Right kidney (tissue), 9 donors: Measurements from ENCODE around the gene FAM25G.
"Not testable (repeated sequence)": the region's sequence is repeated elsewhere in the genome, so short reads cannot be mapped to it uniquely, and the experiment has no call there.

ENCODE experiments used
- DNase-seq: peaks from one replicate; pipeline ENCODE4 v3.0.0-alpha.2; 2016
- long read RNA-seq, 8 donors: transcript quantifications; one replicate each; lab custom pipeline, GENCODE V29; 2026

Gene FAM25G
- long read RNA-seq, donor 1: 0 reads
- long read RNA-seq, donor 2: 0 reads
- long read RNA-seq, donor 3: 0 reads
- long read RNA-seq, donor 4: 0 reads
- long read RNA-seq, donor 5: 0 reads
- long read RNA-seq, donor 6: 0 reads
- long read RNA-seq, donor 7: 0 reads
- long read RNA-seq, donor 8: 0 reads

GRCh38 chr10:47491600-47491999 lies at the start of gene FAM25G:
TSS of gene FAM25G (minus strand) at chr10:47491700. CDS start at chr10:47491674, 26 bp downstream.
- not testable (repeated sequence) for DNase-seq

GRCh38 chr10:47536430-47536829 lies 44.9 kb upstream of the FAM25G start:
- DNase-seq: not testable (repeated sequence)

- not testable (repeated sequence) for DNase-seq
These were observed 32.0 kb upstream of the FAM25G start, which contains the start of gene AGAP9 for GRCh38 chr10:47523475-47523874. TSS of gene AGAP9 (minus strand) at chr10:47523638. CDS start at chr10:47523526, 112 bp downstream.

- not testable (repeated sequence) for DNase-seq
These were observed 10.8 kb upstream of the FAM25G start for GRCh38 chr10:47502313-47502712.

- not testable (repeated sequence) for DNase-seq
These were observed 2.7 kb upstream of the FAM25G start for GRCh38 chr10:47494226-47494625.

GRCh38 chr10:47489630-47490029 lies 1.9 kb downstream of the FAM25G start:
- DNase-seq: not testable (repeated sequence)

- not testable (repeated sequence) for DNase-seq
These were observed 5.6 kb downstream of the FAM25G start for GRCh38 chr10:47485943-47486342.

GRCh38 chr10:47484786-47485185 lies 6.7 kb downstream of the FAM25G start:
- DNase-seq: not testable (repeated sequence)

GRCh38 chr10:47483923-47484322 lies 7.6 kb downstream of the FAM25G start, which contains the start of gene ANXA8:
TSS of gene ANXA8 (minus strand) at chr10:47484115. CDS start at chr10:47483933, 182 bp downstream.
- DNase-seq: not testable (repeated sequence)

GRCh38 chr10:47482367-47482766 lies 9.1 kb downstream of the FAM25G start:
- DNase-seq: not testable (repeated sequence)

GRCh38 chr10:47481768-47482181 lies 9.7 kb downstream of the FAM25G start:
- DNase-seq: not testable (repeated sequence)

GRCh38 chr10:47481182-47481766 lies 10.2 kb downstream of the FAM25G start:
- not testable (repeated sequence) for DNase-seq

- DNase-seq: not testable (repeated sequence)
These were observed 11.4 kb downstream of the FAM25G start for GRCh38 chr10:47480133-47480532.

GRCh38 chr10:47478114-47478513 lies 13.4 kb downstream of the FAM25G start:
- not testable (repeated sequence) for DNase-seq

- not testable (repeated sequence) for DNase-seq
These were observed 14.4 kb downstream of the FAM25G start for GRCh38 chr10:47477078-47477477.

- not testable (repeated sequence) for DNase-seq
These were observed 16.4 kb downstream of the FAM25G start for GRCh38 chr10:47475101-47475500.

GRCh38 chr10:47473516-47473915 lies 18.0 kb downstream of the FAM25G start:
- DNase-seq: not testable (repeated sequence)

- not testable (repeated sequence) for DNase-seq
These were observed 18.9 kb downstream of the FAM25G start for GRCh38 chr10:47472647-47473046.

- DNase-seq: not testable (repeated sequence)
These were observed 19.4 kb downstream of the FAM25G start for GRCh38 chr10:47472072-47472471.

- DNase-seq: not testable (repeated sequence)
These were observed 22.6 kb downstream of the FAM25G start for GRCh38 chr10:47468731-47469528.

- not testable (repeated sequence) for DNase-seq
These were observed 23.5 kb downstream of the FAM25G start for GRCh38 chr10:47467957-47468356.

GRCh38 chr10:47467458-47467857 lies 24.0 kb downstream of the FAM25G start:
- DNase-seq: not testable (repeated sequence)
